ENCODE measurements around the gene NOL3. TPM values are rescaled to one million over a fixed set of nuclear protein-coding genes. Genes with fewer than 3 reads are reported as not detected.

NOL3 gene
- total RNA-seq, 1 donor from 2014 or later: 5.8 TPM

GRCh38 chr16:67147437-67148140 is 22.7 kb upstream of the NOL3 start:
- peaks cover 24% of the 10 kb centered on the region for H3K27me3 Mint-ChIP-seq (ENCODE audit: low read depth)
- no peak for TF ChIP-seq CTCF (conservative IDR thresholded peaks at IDR 0.05)
- H3K9me3 Mint-ChIP-seq: no peaks in the 10 kb centered on the region
- no peak for DNase-seq (ENCODE audit: low read depth, low spot score)
- H3K4me3 Mint-ChIP-seq: peak overlapping the region; percentile 3
- H3K4me1 Mint-ChIP-seq: peaks cover 4% of the 10 kb centered on the region
- peaks cover 21% of the 10 kb centered on the region for H3K36me3 Mint-ChIP-seq (ENCODE audit: low read depth)
- H3K27ac Mint-ChIP-seq (ENCODE audit: unreplicated experiment): no peak overlapping the region

- peak overlapping the region; percentile 25 for H3K4me3 Mint-ChIP-seq
Observed at GRCh38 chr16:67148221-67148620, 22.1 kb upstream of the NOL3 start.

GRCh38 chr16:67148656-67149275 is 21.6 kb upstream of the NOL3 start:
- Mint-ChIP-seq H3K4me3 (peak overlapping the region; percentile 25), H3K4me1 (peaks cover 4% of the 10 kb centered on the region), H3K27me3 (ENCODE audit: low read depth) (peaks cover 36% of the 10 kb centered on the region), H3K36me3 (ENCODE audit: low read depth) (peaks cover 17% of the 10 kb centered on the region), H3K9me3 (no peaks in the 10 kb centered on the region), H3K27ac (ENCODE audit: unreplicated experiment) (no peak overlapping the region)
- no peak for TF ChIP-seq CTCF (conservative IDR thresholded peaks at IDR 0.05)
- DNase-seq (ENCODE audit: low read depth, low spot score): no peak

More at GRCh38 chr16:67148221-67148620, 22.1 kb upstream of the NOL3 start:
- H3K4me1 Mint-ChIP-seq: peaks cover 4% of the 10 kb centered on the region
- peaks cover 17% of the 10 kb centered on the region for H3K36me3 Mint-ChIP-seq (ENCODE audit: low read depth)
- no peak overlapping the region for H3K27ac Mint-ChIP-seq (ENCODE audit: unreplicated experiment)
- H3K27me3 Mint-ChIP-seq (ENCODE audit: low read depth): peaks cover 30% of the 10 kb centered on the region
- no peak for DNase-seq (ENCODE audit: low read depth, low spot score)
- TF ChIP-seq CTCF (conservative IDR thresholded peaks at IDR 0.05): no peak
- no peaks in the 10 kb centered on the region for H3K9me3 Mint-ChIP-seq

GRCh38 chr16:67149276-67150046 is 20.9 kb upstream of the NOL3 start:
- H3K27me3 Mint-ChIP-seq (ENCODE audit: low read depth): peaks cover 43% of the 10 kb centered on the region
- H3K4me1 Mint-ChIP-seq: peaks cover 4% of the 10 kb centered on the region
- TF ChIP-seq CTCF (conservative IDR thresholded peaks at IDR 0.05): no peak
- H3K27ac Mint-ChIP-seq (ENCODE audit: unreplicated experiment): no peak overlapping the region
- peaks cover 16% of the 10 kb centered on the region for H3K36me3 Mint-ChIP-seq (ENCODE audit: low read depth)
- no peak for DNase-seq (ENCODE audit: low read depth, low spot score)
- no peaks in the 10 kb centered on the region for H3K9me3 Mint-ChIP-seq
- peak overlapping the region; percentile 25 for H3K4me3 Mint-ChIP-seq

- H3K36me3 Mint-ChIP-seq (ENCODE audit: low read depth): peaks cover 13% of the 10 kb centered on the region
- H3K9me3 Mint-ChIP-seq: no peaks in the 10 kb centered on the region
- peak; percentile 54 for DNase-seq (ENCODE audit: low read depth, low spot score)
- no peak overlapping the region for H3K27ac Mint-ChIP-seq (ENCODE audit: unreplicated experiment)
- peaks cover 46% of the 10 kb centered on the region for H3K27me3 Mint-ChIP-seq (ENCODE audit: low read depth)
- peak; percentile 37 for TF ChIP-seq CTCF (conservative IDR thresholded peaks at IDR 0.05)
- no peak overlapping the region for H3K4me3 Mint-ChIP-seq
- H3K4me1 Mint-ChIP-seq: peaks cover 4% of the 10 kb centered on the region
Observed at GRCh38 chr16:67150047-67150832, 20.1 kb upstream of the NOL3 start.

Data from neural crest cell (in vitro differentiated cells).